Dendritic cell treated with granulocyte-macrophage colony-stimulating factor and Interleukin-4, amounts not matched to agents 40 ng/mL and 50 ng/mL, for 4 days (primary cell): ENCODE data around the gene CCDC82.
A peak's percentile ranks its signal among the peaks of the same experiment; 100 is the strongest.

ENCODE experiments used
- H3K27ac Mint-ChIP-seq: one replicate; pipeline ENCODE4 v1.8.0; 2022; ENCODE audit warnings: mild to moderate bottlenecking, mixed read lengths
- H3K27me3 Mint-ChIP-seq: one replicate; pipeline ENCODE4 v1.8.0; 2022; ENCODE audit warnings: mild to moderate bottlenecking, mixed read lengths
- H3K36me3 Mint-ChIP-seq: one replicate; pipeline ENCODE4 v1.8.0; 2022; ENCODE audit warnings: low read depth, mixed read lengths
- H3K4me1 Mint-ChIP-seq: one replicate; pipeline ENCODE4 v1.8.0; 2022; ENCODE audit warnings: low read depth, mixed read lengths
- H3K4me3 Mint-ChIP-seq: one replicate; pipeline ENCODE4 v1.8.0; 2022; ENCODE audit warnings: mild to moderate bottlenecking, moderate library complexity, mixed read lengths
- H3K9me3 Mint-ChIP-seq: one replicate; pipeline ENCODE4 v1.8.0; 2022; ENCODE audit warnings: mixed read lengths
- intact Hi-C: fragments of 100-400 bp; cut with micrococcal nuclease; formaldehyde crosslinking; loops from one replicate; pipeline ENCODE4 v1.15.0; 2022

CCDC82 gene

DNA sequence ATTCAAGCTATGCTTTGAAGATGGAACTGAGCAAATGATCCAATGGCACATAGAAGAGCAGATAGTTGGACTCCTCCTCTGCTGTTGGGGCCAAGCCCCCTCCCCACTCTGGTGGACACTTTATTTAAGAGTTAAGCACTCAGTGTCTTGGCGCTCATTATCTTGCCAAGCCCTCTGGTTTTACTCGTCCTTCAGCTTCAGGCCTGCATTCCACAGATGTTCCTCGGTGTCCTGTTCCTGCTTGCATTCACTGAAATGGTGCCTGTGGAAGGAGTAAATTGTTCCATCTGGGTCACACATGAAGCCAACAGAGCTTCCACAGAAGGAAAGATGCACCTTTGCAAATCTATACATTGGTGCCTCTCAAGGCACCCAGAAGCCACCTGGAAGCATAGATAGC is 72.8 kb downstream of the CCDC82 start:
- Mint-ChIP-seq H3K4me1 (peaks cover 57% of the 10 kb centered on the region), H3K36me3 (peaks cover 6% of the 10 kb centered on the region), H3K27ac (peak overlapping the region; percentile 43), H3K27me3 (no peaks in the 10 kb centered on the region), H3K4me3 (no peak overlapping the region), H3K9me3 (no peaks in the 10 kb centered on the region)
- intact Hi-C loops = no loop called here

GRCh38 chr11:96315476-96315875 is 74.2 kb downstream of the CCDC82 start:
- intact Hi-C loops = no loop called here
- Mint-ChIP-seq H3K4me3 (no peak overlapping the region), H3K27me3 (no peaks in the 10 kb centered on the region), H3K4me1 (peaks cover 54% of the 10 kb centered on the region), H3K27ac (no peak overlapping the region), H3K36me3 (peaks cover 2% of the 10 kb centered on the region), H3K9me3 (no peaks in the 10 kb centered on the region)

- Mint-ChIP-seq H3K27me3 (no peaks in the 10 kb centered on the region), H3K36me3 (no peaks in the 10 kb centered on the region), H3K4me3 (no peak overlapping the region), H3K9me3 (no peaks in the 10 kb centered on the region), H3K4me1 (peaks cover 51% of the 10 kb centered on the region), H3K27ac (peak overlapping the region; percentile 52)
- intact Hi-C loops = no loop called here
Measured at GRCh38 chr11:96314326-96315020, 75.2 kb downstream of the CCDC82 start.

DNA sequence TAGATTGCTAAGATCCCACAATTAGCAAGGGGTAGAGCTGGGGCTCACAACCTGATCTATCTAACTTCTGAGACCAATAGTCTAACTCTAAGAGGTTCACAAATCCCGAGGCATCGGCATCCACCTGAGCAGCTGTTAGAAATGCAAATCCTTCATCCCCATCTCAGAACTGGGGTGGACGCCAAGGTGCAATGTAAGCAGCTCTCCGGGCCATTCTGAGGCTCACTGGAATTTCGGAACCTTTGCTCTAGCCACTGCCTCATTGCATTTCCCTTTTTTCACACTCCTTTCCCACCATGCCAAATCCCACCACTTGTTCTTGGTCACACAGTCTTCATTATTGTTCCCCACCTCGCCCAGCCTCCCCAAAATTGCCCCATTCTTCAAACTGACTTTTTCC is 76.5 kb downstream of the CCDC82 start:
- no peaks in the 10 kb centered on the region for H3K36me3 Mint-ChIP-seq
- no peak overlapping the region for H3K4me3 Mint-ChIP-seq
- peaks cover 49% of the 10 kb centered on the region for H3K4me1 Mint-ChIP-seq
- no peaks in the 10 kb centered on the region for H3K27me3 Mint-ChIP-seq
- H3K9me3 Mint-ChIP-seq = no peaks in the 10 kb centered on the region
- intact Hi-C loops = no loop called here
- H3K27ac Mint-ChIP-seq = peak overlapping the region; percentile 52

DNA sequence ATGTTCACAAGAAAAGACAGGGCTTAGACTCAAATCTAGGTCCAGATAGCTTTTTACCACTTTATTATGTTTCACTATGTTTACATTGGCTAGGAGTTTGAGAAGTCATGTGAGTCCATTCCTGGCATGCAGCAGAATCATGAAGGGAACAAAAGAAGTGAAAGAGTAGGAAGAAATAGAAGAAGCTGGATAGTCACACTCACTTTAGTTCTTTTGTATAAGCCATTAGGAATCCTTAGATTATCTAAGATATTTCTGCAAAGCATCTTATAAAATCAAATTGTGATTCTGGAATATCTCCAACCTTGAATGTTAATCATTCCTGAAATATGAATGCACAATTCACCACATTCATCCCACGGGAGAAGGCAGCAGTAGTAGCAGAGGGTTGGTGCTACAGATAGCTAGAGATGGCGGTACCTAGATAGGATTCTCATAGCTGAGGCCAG is 78.6 kb downstream of the CCDC82 start:
- no peaks in the 10 kb centered on the region for H3K27me3 Mint-ChIP-seq
- H3K4me3 Mint-ChIP-seq = no peak overlapping the region
- intact Hi-C loops = no loop called here
- peaks cover 44% of the 10 kb centered on the region for H3K4me1 Mint-ChIP-seq
- H3K27ac Mint-ChIP-seq = no peak overlapping the region
- no peaks in the 10 kb centered on the region for H3K9me3 Mint-ChIP-seq
- H3K36me3 Mint-ChIP-seq = no peaks in the 10 kb centered on the region

DNA sequence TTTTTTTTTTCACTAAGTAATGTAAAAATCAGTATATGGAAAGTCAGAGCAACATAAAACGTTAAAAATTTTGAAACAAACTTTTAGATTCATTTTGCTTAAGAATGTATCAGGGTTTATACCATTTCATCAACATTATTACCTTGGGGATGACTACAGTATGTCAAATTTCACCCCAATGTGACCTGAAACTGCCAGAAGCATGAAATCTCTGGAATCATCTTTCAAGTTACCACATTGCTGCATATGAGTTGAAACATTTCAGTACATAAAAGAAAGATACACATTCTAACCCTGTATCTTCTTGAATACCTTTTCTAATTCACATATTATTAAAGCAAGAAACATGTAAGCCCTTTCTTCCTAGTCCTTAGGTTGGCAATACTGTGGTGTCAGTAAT is 79.5 kb downstream of the CCDC82 start:
- Mint-ChIP-seq H3K27me3 (no peaks in the 10 kb centered on the region), H3K4me3 (no peak overlapping the region), H3K9me3 (no peaks in the 10 kb centered on the region), H3K36me3 (no peaks in the 10 kb centered on the region), H3K27ac (no peak overlapping the region), H3K4me1 (peaks cover 36% of the 10 kb centered on the region)
- intact Hi-C loops = no loop called here

GRCh38 chr11:96309643-96310017 is 80.1 kb downstream of the CCDC82 start:
- Mint-ChIP-seq H3K9me3 (no peaks in the 10 kb centered on the region), H3K27ac (no peak overlapping the region), H3K27me3 (no peaks in the 10 kb centered on the region), H3K36me3 (no peaks in the 10 kb centered on the region), H3K4me3 (no peak overlapping the region), H3K4me1 (peaks cover 31% of the 10 kb centered on the region)
- intact Hi-C loops = no loop called here

DNA sequence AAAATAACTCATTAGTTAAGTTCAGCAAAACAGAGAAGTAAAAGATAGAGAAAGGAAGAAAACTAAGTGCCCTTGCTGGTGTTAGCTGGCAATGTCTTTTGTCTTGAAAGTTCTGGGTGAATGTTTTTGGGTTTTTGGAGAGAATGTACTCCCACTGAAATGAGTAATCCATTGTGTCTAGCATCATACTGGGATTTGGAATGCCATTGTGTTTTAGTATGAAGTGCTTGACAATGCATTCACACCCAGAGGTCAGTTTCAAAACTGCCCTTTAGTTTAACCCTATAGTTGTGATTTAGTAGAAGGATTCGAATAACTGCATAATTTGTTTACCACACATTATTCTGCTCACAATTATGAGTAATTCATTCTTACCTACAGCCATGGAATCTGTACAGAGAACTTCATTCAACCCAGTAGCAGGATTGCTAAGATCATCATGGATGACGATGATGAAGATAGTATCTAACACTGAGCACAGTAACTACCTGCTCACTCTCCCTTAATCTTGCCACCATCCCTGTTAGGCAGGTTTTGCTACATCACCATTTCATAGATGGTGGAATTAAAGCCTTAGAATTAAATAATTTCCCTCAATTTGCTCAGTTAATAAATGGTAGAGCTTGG is 80.6 kb downstream of the CCDC82 start:
- no peaks in the 10 kb centered on the region for H3K36me3 Mint-ChIP-seq

DNA sequence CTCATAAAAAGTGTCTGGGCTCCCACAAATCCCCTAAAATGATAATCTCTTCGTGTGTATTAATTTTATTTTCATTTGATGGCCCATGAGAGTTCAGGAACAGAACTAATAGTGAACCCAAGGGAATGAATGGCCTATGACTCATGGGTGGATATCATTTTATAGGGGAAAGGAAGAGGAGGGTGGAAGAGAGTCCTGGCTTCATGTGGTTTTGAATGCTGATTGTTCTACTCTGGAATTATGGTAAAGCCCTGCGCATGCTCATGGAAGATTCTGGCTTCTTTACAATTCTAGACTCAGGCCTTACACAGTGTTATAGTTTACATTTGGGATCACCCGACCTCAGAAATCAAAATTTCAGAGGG is 82.0 kb downstream of the CCDC82 start:
- Mint-ChIP-seq H3K4me1 (peaks cover 24% of the 10 kb centered on the region), H3K27me3 (no peaks in the 10 kb centered on the region), H3K27ac (no peak overlapping the region), H3K36me3 (no peaks in the 10 kb centered on the region), H3K9me3 (no peaks in the 10 kb centered on the region), H3K4me3 (no peak overlapping the region)
- intact Hi-C loops = no loop called here

More for the DNA sequence above, 80.6 kb downstream of the CCDC82 start:
- peaks cover 29% of the 10 kb centered on the region for H3K4me1 Mint-ChIP-seq
- no peaks in the 10 kb centered on the region for H3K9me3 Mint-ChIP-seq
- H3K27me3 Mint-ChIP-seq = no peaks in the 10 kb centered on the region
- no peak overlapping the region for H3K27ac Mint-ChIP-seq
- no peak overlapping the region for H3K4me3 Mint-ChIP-seq
- intact Hi-C loops = no loop called here

DNA sequence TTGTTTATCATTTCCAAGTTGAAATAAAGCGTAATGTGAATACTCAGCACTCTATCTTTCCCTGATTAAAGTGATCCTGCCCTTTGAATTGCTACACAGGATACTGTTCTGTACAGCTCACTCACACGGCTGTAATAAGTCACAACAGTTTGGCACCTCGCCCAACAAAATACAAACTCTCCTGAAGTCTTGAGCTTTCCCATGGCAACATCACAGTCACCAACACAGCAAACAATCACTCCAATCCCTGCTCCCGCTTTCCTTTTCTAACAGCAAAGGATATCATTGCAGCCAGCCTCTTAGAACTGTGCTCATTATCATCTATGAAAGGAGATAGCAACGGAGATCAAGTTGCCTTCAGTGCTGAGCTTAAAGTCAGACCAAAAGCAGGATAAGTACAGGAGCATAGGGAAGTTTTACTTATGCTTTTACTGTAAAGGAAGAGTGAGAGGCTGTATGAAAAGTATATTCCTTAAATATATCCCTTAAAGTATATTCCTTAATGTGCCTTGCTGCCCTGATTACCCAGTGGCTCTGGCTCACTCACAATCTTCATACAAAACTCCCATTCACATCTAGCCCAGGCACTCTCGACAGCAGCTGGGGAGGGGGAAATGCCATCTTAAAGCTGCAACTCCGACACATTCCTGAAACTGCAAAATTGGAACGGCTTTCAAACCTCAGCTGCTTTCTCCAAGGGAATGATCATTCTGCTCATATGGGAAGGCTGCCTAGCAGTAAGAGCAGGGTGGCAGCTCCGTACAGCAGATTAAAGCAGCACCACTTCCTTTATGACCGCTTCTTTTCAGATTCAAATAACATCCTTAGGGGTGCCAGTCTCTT is 82.6 kb downstream of the CCDC82 start:
- Mint-ChIP-seq H3K27me3 (no peaks in the 10 kb centered on the region), H3K4me1 (peaks cover 30% of the 10 kb centered on the region), H3K4me3 (no peak overlapping the region), H3K36me3 (no peaks in the 10 kb centered on the region), H3K9me3 (no peaks in the 10 kb centered on the region), H3K27ac (no peak overlapping the region)
- intact Hi-C loops = no loop called here

DNA sequence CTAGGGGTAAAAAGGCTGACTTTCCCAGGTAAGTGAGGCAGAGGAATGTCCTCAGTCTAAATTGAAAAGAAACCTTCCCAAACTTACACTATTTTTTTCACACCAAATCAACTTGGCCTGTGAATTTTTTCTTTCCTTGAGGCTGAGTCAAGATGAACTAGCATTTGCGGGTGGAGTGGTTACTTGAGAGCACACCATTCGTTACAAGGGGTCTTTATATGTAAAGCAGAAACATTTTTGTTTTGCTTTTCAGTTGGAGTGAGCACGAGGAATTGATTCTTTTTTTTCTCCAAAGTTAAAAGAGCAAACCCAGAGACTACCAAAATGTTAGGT is 83.1 kb downstream of the CCDC82 start:
- no peaks in the 10 kb centered on the region for H3K27me3 Mint-ChIP-seq
- no peak overlapping the region for H3K27ac Mint-ChIP-seq
- no peaks in the 10 kb centered on the region for H3K36me3 Mint-ChIP-seq
- H3K9me3 Mint-ChIP-seq = no peaks in the 10 kb centered on the region
- intact Hi-C loops = no loop called here
- peaks cover 30% of the 10 kb centered on the region for H3K4me1 Mint-ChIP-seq
- no peak overlapping the region for H3K4me3 Mint-ChIP-seq

GRCh38 chr11:96306071-96306470 is 83.6 kb downstream of the CCDC82 start:
- Mint-ChIP-seq H3K27ac (no peak overlapping the region), H3K27me3 (no peaks in the 10 kb centered on the region), H3K36me3 (no peaks in the 10 kb centered on the region), H3K4me1 (peaks cover 34% of the 10 kb centered on the region), H3K9me3 (no peaks in the 10 kb centered on the region), H3K4me3 (no peak overlapping the region)
- intact Hi-C loops = no loop called here

- Mint-ChIP-seq H3K4me1 (peaks cover 53% of the 10 kb centered on the region), H3K36me3 (no peaks in the 10 kb centered on the region), H3K9me3 (no peaks in the 10 kb centered on the region), H3K27ac (peak overlapping the region; percentile 15), H3K4me3 (no peak overlapping the region), H3K27me3 (no peaks in the 10 kb centered on the region)
- intact Hi-C loops = loop anchor here (5.0 kb wide), 2 partner anchors 33 to 37 kb away; no protein-coding TSS in a partner anchor
Measured at GRCh38 chr11:96303980-96304379, 85.7 kb downstream of the CCDC82 start.

GRCh38 chr11:96303064-96303463 is 86.6 kb downstream of the CCDC82 start:
- intact Hi-C loops = loop anchor here (5.0 kb wide), 2 partner anchors 34 to 36 kb away; no protein-coding TSS in a partner anchor
- Mint-ChIP-seq H3K27me3 (no peaks in the 10 kb centered on the region), H3K4me1 (peaks cover 59% of the 10 kb centered on the region), H3K36me3 (no peaks in the 10 kb centered on the region), H3K4me3 (no peak overlapping the region), H3K9me3 (no peaks in the 10 kb centered on the region), H3K27ac (no peak overlapping the region)
